Progenitor cell of endocrine pancreas (in vitro differentiated cells): ENCODE data around the gene INKA2. TPM values are rescaled to one million over a fixed set of nuclear protein-coding genes. Genes with fewer than 3 reads are reported as not detected.

ENCODE experiments used
- DNase-seq: peaks from one replicate; pipeline ENCODE4 v3.0.0; 2021; ENCODE audit warnings: low spot score; ENCODE audit not compliant: unreplicated experiment
- H3K27ac Mint-ChIP-seq: 2 replicates; pipeline ENCODE4 v1.8.0; 2021; ENCODE audit warnings: mild to moderate bottlenecking, moderate library complexity, mixed read lengths
- H3K27me3 Mint-ChIP-seq: 2 replicates; pipeline ENCODE4 v1.8.0; 2021; ENCODE audit warnings: mixed read lengths
- H3K36me3 Mint-ChIP-seq: 2 replicates; pipeline ENCODE4 v1.8.0; 2022; ENCODE audit warnings: mixed read lengths; ENCODE audit not compliant: insufficient read depth
- H3K4me1 Mint-ChIP-seq: 2 replicates; pipeline ENCODE4 v1.8.0; 2021; ENCODE audit warnings: low read depth, mixed read lengths
- H3K4me3 Mint-ChIP-seq: 2 replicates; pipeline ENCODE4 v1.8.0; 2021; ENCODE audit warnings: low read depth, mild to moderate bottlenecking, moderate library complexity, mixed read lengths
- H3K9me3 Mint-ChIP-seq: 2 replicates; pipeline ENCODE4 v1.8.0; 2021; ENCODE audit warnings: low read depth, mixed read lengths
- total RNA-seq: library from RNA; stranded (reverse); gene quantifications from 2 replicates; pipeline ENCODE4 v1.2.1, GENCODE V29; 2021
- TF ChIP-seq, protein P1 (sequence below): fragments of 200-600 bp; sonication (generic); IDR thresholded peaks from one replicate; pipeline ENCODE4 v1.5.0; 2021; ENCODE audit warnings: antibody characterized with exemption, mild to moderate bottlenecking; ENCODE audit not compliant: unreplicated experiment

Gene INKA2
- total RNA-seq, 1 donor from 2014 or later, result 4.4 TPM

GRCh38 chr1:111778066-111778465 lies 38.9 kb upstream of the INKA2 start:
- Mint-ChIP-seq H3K9me3 (no peaks in the 10 kb centered on the region), H3K4me1 (peaks cover 2% of the 10 kb centered on the region)
- DNase-seq, result no peak

DNA sequence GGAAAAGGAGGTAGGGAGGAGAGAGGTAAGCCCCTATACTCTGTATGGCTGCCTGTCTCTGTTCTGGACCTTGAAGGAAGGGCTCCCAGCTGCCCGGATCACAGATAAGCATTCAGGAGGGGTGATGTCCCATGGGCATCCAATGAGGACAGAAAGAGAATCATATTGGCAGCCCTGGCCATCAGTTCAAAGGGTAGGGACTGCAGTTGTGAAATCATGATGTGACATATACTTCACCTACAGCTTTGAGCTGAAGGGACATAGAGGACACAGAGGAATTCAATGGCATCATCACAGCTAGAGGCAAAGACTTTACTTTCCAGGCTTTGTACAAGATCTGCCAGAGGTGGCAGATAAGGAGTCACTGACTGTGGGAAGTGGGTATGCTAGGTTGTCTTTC lies 38.1 kb upstream of the INKA2 start:
- H3K4me3 Mint-ChIP-seq, result no peak overlapping the region
- TF ChIP-seq, protein P1, sequence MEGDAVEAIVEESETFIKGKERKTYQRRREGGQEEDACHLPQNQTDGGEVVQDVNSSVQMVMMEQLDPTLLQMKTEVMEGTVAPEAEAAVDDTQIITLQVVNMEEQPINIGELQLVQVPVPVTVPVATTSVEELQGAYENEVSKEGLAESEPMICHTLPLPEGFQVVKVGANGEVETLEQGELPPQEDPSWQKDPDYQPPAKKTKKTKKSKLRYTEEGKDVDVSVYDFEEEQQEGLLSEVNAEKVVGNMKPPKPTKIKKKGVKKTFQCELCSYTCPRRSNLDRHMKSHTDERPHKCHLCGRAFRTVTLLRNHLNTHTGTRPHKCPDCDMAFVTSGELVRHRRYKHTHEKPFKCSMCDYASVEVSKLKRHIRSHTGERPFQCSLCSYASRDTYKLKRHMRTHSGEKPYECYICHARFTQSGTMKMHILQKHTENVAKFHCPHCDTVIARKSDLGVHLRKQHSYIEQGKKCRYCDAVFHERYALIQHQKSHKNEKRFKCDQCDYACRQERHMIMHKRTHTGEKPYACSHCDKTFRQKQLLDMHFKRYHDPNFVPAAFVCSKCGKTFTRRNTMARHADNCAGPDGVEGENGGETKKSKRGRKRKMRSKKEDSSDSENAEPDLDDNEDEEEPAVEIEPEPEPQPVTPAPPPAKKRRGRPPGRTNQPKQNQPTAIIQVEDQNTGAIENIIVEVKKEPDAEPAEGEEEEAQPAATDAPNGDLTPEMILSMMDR, result no peak
- H3K4me1 Mint-ChIP-seq, result peaks cover 2% of the 10 kb centered on the region
- H3K9me3 Mint-ChIP-seq, result no peaks in the 10 kb centered on the region
- no peak for DNase-seq
- no peak overlapping the region for H3K27ac Mint-ChIP-seq
- peaks cover 3% of the 10 kb centered on the region for H3K27me3 Mint-ChIP-seq
- no peaks in the 10 kb centered on the region for H3K36me3 Mint-ChIP-seq

More at GRCh38 chr1:111778066-111778465, 38.9 kb upstream of the INKA2 start:
- TF ChIP-seq, protein P1, result no peak
- Mint-ChIP-seq H3K27ac (no peak overlapping the region), H3K27me3 (peaks cover 3% of the 10 kb centered on the region), H3K36me3 (no peaks in the 10 kb centered on the region), H3K4me3 (no peak overlapping the region)

- Mint-ChIP-seq H3K4me3 (no peak overlapping the region), H3K27me3 (peaks cover 3% of the 10 kb centered on the region), H3K27ac (no peak overlapping the region), H3K9me3 (no peaks in the 10 kb centered on the region), H3K36me3 (no peaks in the 10 kb centered on the region), H3K4me1 (peaks cover 2% of the 10 kb centered on the region)
- no peak for DNase-seq
- TF ChIP-seq, protein P1, result no peak
These were observed 37.7 kb upstream of the INKA2 start for GRCh38 chr1:111776861-111777260.

DNA sequence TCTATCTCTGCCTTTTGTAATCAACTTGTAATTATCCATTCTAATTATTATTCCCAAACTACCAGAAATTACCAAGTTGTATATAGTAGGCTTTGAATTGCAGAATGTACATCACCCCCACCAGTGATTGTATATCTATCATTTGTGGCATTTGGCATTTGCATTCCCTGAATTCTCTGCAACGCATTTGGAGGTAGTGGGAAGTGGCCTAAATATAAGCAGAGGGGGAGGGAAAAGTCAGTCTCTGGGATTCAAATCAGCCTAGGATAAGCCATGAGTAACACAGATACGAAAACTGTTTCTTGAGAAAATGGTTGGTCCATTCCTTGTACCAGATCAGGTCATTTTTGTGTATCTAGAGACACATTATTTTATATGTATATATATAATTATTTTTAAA lies 37.2 kb upstream of the INKA2 start:
- Mint-ChIP-seq H3K27me3 (peaks cover 3% of the 10 kb centered on the region), H3K27ac (no peak overlapping the region), H3K4me3 (no peak overlapping the region), H3K4me1 (peaks cover 2% of the 10 kb centered on the region), H3K9me3 (no peaks in the 10 kb centered on the region), H3K36me3 (no peaks in the 10 kb centered on the region)
- TF ChIP-seq, protein P1, result no peak
- DNase-seq, result no peak

DNA sequence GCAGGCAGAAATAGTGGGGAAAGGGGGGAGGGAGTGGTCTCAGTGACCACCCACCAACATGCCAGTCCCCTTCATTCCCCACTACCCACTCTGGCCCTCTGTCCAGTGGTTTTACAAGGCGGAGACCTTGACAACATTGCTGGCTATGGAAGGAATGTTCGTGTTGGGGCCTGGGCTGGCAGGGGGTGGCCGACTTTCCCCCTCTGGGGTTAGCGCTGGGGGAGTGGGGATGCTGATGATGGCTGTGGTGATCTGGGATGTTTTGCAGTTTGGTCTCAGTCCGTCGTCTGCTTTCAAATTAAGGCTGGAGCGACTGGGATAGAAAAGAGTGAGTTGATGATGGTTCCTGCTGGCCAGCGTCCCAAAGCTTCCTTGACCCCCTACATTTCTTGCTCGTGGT lies 36.8 kb upstream of the INKA2 start:
- Mint-ChIP-seq H3K27me3 (peaks cover 3% of the 10 kb centered on the region), H3K4me3 (no peak overlapping the region), H3K4me1 (peaks cover 2% of the 10 kb centered on the region), H3K36me3 (no peaks in the 10 kb centered on the region), H3K27ac (no peak overlapping the region), H3K9me3 (no peaks in the 10 kb centered on the region)
- TF ChIP-seq, protein P1, result no peak
- no peak for DNase-seq
